Activated naive CD8-positive, alpha-beta T cell treated with anti-CD3 and anti-CD28 coated beads, Interleukin-2, amount 50 U/mL, for 24 hours (primary cell): ENCODE data around the gene IBSP.

Source experiments
- ATAC-seq: fragments of 150-1000 bp; cut with Tn5 transposase; one replicate; pipeline ENCODE4 v1.10.0; 2021
- DNase-seq: peaks from one replicate; pipeline ENCODE4 v3.0.0; 2021
- H3K27ac Mint-ChIP-seq: one replicate; pipeline ENCODE4 v1.8.0; 2021; ENCODE audit warnings: mild to moderate bottlenecking, mixed read lengths
- H3K27me3 Mint-ChIP-seq: one replicate; pipeline ENCODE4 v1.8.0; 2021; ENCODE audit warnings: mixed read lengths
- H3K36me3 Mint-ChIP-seq: one replicate; pipeline ENCODE4 v1.8.0; 2021; ENCODE audit warnings: low read depth, mixed read lengths
- H3K4me1 Mint-ChIP-seq: one replicate; pipeline ENCODE4 v1.8.0; 2021; ENCODE audit warnings: mixed read lengths
- H3K4me3 Mint-ChIP-seq: one replicate; pipeline ENCODE4 v1.8.0; 2021; ENCODE audit warnings: mild to moderate bottlenecking, moderate library complexity, mixed read lengths
- H3K9me3 Mint-ChIP-seq: one replicate; pipeline ENCODE4 v1.8.0; 2021; ENCODE audit warnings: mixed read lengths

Gene IBSP

GRCh38 chr4:87823200-87823599, 23.8 kb downstream of the IBSP start:
- Mint-ChIP-seq H3K27ac (no peak overlapping the region), H3K9me3 (no peaks in the 10 kb centered on the region), H3K4me3 (no peak overlapping the region), H3K27me3 (peaks cover 10% of the 10 kb centered on the region), H3K36me3 (no peaks in the 10 kb centered on the region), H3K4me1 (no peaks in the 10 kb centered on the region)
- DNase-seq (no peak), ATAC-seq (no peak)

- no peak overlapping the region for H3K4me3 Mint-ChIP-seq
- no peak for DNase-seq
- H3K27me3 Mint-ChIP-seq, result peaks cover 8% of the 10 kb centered on the region
- H3K36me3 Mint-ChIP-seq, result no peaks in the 10 kb centered on the region
- H3K27ac Mint-ChIP-seq, result no peak overlapping the region
- no peaks in the 10 kb centered on the region for H3K4me1 Mint-ChIP-seq
- no peaks in the 10 kb centered on the region for H3K9me3 Mint-ChIP-seq
- no peak for ATAC-seq
These were observed 24.4 kb downstream of the IBSP start for GRCh38 chr4:87823724-87824123.

- Mint-ChIP-seq H3K4me3 (no peak overlapping the region), H3K27ac (no peak overlapping the region), H3K36me3 (no peaks in the 10 kb centered on the region), H3K4me1 (no peaks in the 10 kb centered on the region), H3K27me3 (peaks cover 6% of the 10 kb centered on the region), H3K9me3 (no peaks in the 10 kb centered on the region)
- DNase-seq (no peak), ATAC-seq (no peak)
These were observed 25.0 kb downstream of the IBSP start for GRCh38 chr4:87824352-87824751.

GRCh38 chr4:87832669-87833068, 33.3 kb downstream of the IBSP start, which contains the start of gene MEPE:
Gene MEPE (plus strand): TSS chr4:87832969. CDS start chr4:87834715, 1,746 bp downstream.
- DNase-seq (no peak), ATAC-seq (no peak)
- no peak within 1 kb of the TSS for H3K27ac Mint-ChIP-seq
- H3K9me3 Mint-ChIP-seq, result no peaks in the 10 kb centered on the region
- no peak within 1 kb of the TSS for H3K4me3 Mint-ChIP-seq
- no peaks in the 10 kb centered on the region for H3K36me3 Mint-ChIP-seq
- peaks cover 4% of the 10 kb centered on the region for H3K27me3 Mint-ChIP-seq
- no peaks in the 10 kb centered on the region for H3K4me1 Mint-ChIP-seq

GRCh38 chr4:87834401-87834800, 35.0 kb downstream of the IBSP start:
- H3K4me3 Mint-ChIP-seq, result no peak overlapping the region
- H3K27me3 Mint-ChIP-seq, result peaks cover 6% of the 10 kb centered on the region
- H3K27ac Mint-ChIP-seq, result no peak overlapping the region
- no peaks in the 10 kb centered on the region for H3K36me3 Mint-ChIP-seq
- no peaks in the 10 kb centered on the region for H3K9me3 Mint-ChIP-seq
- no peaks in the 10 kb centered on the region for H3K4me1 Mint-ChIP-seq
- ATAC-seq (no peak), DNase-seq (no peak)

GRCh38 chr4:87835197-87835596, 35.8 kb downstream of the IBSP start:
- H3K9me3 Mint-ChIP-seq, result no peaks in the 10 kb centered on the region
- no peak for ATAC-seq
- no peaks in the 10 kb centered on the region for H3K4me1 Mint-ChIP-seq
- no peak for DNase-seq
- no peak overlapping the region for H3K4me3 Mint-ChIP-seq
- H3K27ac Mint-ChIP-seq, result no peak overlapping the region
- H3K36me3 Mint-ChIP-seq, result no peaks in the 10 kb centered on the region
- H3K27me3 Mint-ChIP-seq, result peaks cover 2% of the 10 kb centered on the region

- ATAC-seq, result no peak
- H3K9me3 Mint-ChIP-seq, result no peaks in the 10 kb centered on the region
- H3K36me3 Mint-ChIP-seq, result no peaks in the 10 kb centered on the region
- DNase-seq, result no peak
- H3K4me3 Mint-ChIP-seq, result no peak overlapping the region
- peaks cover 6% of the 10 kb centered on the region for H3K27me3 Mint-ChIP-seq
- no peak overlapping the region for H3K27ac Mint-ChIP-seq
- no peaks in the 10 kb centered on the region for H3K4me1 Mint-ChIP-seq
These were observed 36.4 kb downstream of the IBSP start for GRCh38 chr4:87835743-87836142.

- DNase-seq, result no peak
- no peak overlapping the region for H3K27ac Mint-ChIP-seq
- no peak overlapping the region for H3K4me3 Mint-ChIP-seq
- H3K27me3 Mint-ChIP-seq, result peaks cover 9% of the 10 kb centered on the region
- no peaks in the 10 kb centered on the region for H3K4me1 Mint-ChIP-seq
- no peaks in the 10 kb centered on the region for H3K36me3 Mint-ChIP-seq
- no peak for ATAC-seq
- H3K9me3 Mint-ChIP-seq, result no peaks in the 10 kb centered on the region
These were observed 38.9 kb downstream of the IBSP start for GRCh38 chr4:87838205-87838604.

- no peak for DNase-seq
- ATAC-seq, result no peak
These were observed 39.7 kb downstream of the IBSP start for GRCh38 chr4:87838890-87839591.

GRCh38 chr4:87839592-87839946, 40.2 kb downstream of the IBSP start:
- Mint-ChIP-seq H3K9me3 (no peaks in the 10 kb centered on the region), H3K4me1 (no peaks in the 10 kb centered on the region), H3K27ac (no peak overlapping the region), H3K36me3 (no peaks in the 10 kb centered on the region), H3K4me3 (no peak overlapping the region), H3K27me3 (peaks cover 12% of the 10 kb centered on the region)
- DNase-seq (no peak), ATAC-seq (no peak)

More at GRCh38 chr4:87838890-87839591, 39.7 kb downstream of the IBSP start:
- no peaks in the 10 kb centered on the region for H3K9me3 Mint-ChIP-seq
- no peak overlapping the region for H3K4me3 Mint-ChIP-seq
- no peaks in the 10 kb centered on the region for H3K4me1 Mint-ChIP-seq
- peaks cover 11% of the 10 kb centered on the region for H3K27me3 Mint-ChIP-seq
- H3K36me3 Mint-ChIP-seq, result no peaks in the 10 kb centered on the region
- H3K27ac Mint-ChIP-seq, result no peak overlapping the region

GRCh38 chr4:87840149-87840548, 40.8 kb downstream of the IBSP start:
- Mint-ChIP-seq H3K4me3 (no peak overlapping the region), H3K9me3 (no peaks in the 10 kb centered on the region)

GRCh38 chr4:87843936-87844335, 44.6 kb downstream of the IBSP start:
- no peak overlapping the region for H3K27ac Mint-ChIP-seq
- peaks cover 20% of the 10 kb centered on the region for H3K27me3 Mint-ChIP-seq
- DNase-seq (no peak), ATAC-seq (no peak)
- H3K36me3 Mint-ChIP-seq, result no peaks in the 10 kb centered on the region
- H3K4me3 Mint-ChIP-seq, result no peak overlapping the region
- H3K9me3 Mint-ChIP-seq, result no peaks in the 10 kb centered on the region
- peaks cover 4% of the 10 kb centered on the region for H3K4me1 Mint-ChIP-seq

More at GRCh38 chr4:87840149-87840548, 40.8 kb downstream of the IBSP start:
- peaks cover 12% of the 10 kb centered on the region for H3K27me3 Mint-ChIP-seq
- DNase-seq (no peak), ATAC-seq (no peak)
- H3K4me1 Mint-ChIP-seq, result no peaks in the 10 kb centered on the region
- H3K27ac Mint-ChIP-seq, result no peak overlapping the region
- no peaks in the 10 kb centered on the region for H3K36me3 Mint-ChIP-seq

- peaks cover 18% of the 10 kb centered on the region for H3K27me3 Mint-ChIP-seq
- H3K4me3 Mint-ChIP-seq, result no peak overlapping the region
- no peak overlapping the region for H3K27ac Mint-ChIP-seq
- H3K9me3 Mint-ChIP-seq, result no peaks in the 10 kb centered on the region
- no peak for ATAC-seq
- peaks cover 7% of the 10 kb centered on the region for H3K4me1 Mint-ChIP-seq
- H3K36me3 Mint-ChIP-seq, result no peaks in the 10 kb centered on the region
- DNase-seq, result no peak
These were observed 45.1 kb downstream of the IBSP start for GRCh38 chr4:87844452-87844851.

- ATAC-seq, result no peak
- Mint-ChIP-seq H3K36me3 (no peaks in the 10 kb centered on the region), H3K4me3 (no peak overlapping the region), H3K4me1 (peaks cover 7% of the 10 kb centered on the region), H3K9me3 (no peaks in the 10 kb centered on the region), H3K27me3 (peaks cover 13% of the 10 kb centered on the region), H3K27ac (no peak overlapping the region)
- DNase-seq, result no peak
These were observed 46.9 kb downstream of the IBSP start for GRCh38 chr4:87846226-87846625.

- H3K4me1 Mint-ChIP-seq, result peaks cover 7% of the 10 kb centered on the region
- no peaks in the 10 kb centered on the region for H3K36me3 Mint-ChIP-seq
- DNase-seq (peak; percentile 22), ATAC-seq (peak; percentile 80)
- peak overlapping the region; percentile 30 for H3K4me3 Mint-ChIP-seq
- no peak overlapping the region for H3K27ac Mint-ChIP-seq
- peaks cover 14% of the 10 kb centered on the region for H3K27me3 Mint-ChIP-seq
- no peaks in the 10 kb centered on the region for H3K9me3 Mint-ChIP-seq
These were observed 49.4 kb downstream of the IBSP start for GRCh38 chr4:87848622-87849351.
